Gastroesophageal sphincter (tissue), 3 donors: ENCODE results near the gene MED25.

ENCODE experiments used
- POLR2AphosphoS5 ChIP-seq: sonication (generic); formaldehyde crosslinking; IDR thresholded peaks from one replicate; pipeline ENCODE4 v1.6.1; 2017; ENCODE audit warnings: antibody characterized with exemption
- TF ChIP-seq, protein P1 (sequence below), 4 experiments: fragments of 200-600 bp in 2 of 4; fragments of 450-650 bp in 2 of 4; sonication (generic) in 1 of 4; IDR thresholded peaks; one replicate each; pipeline ENCODE4 v1.5.1; 2017 to 2019; ENCODE audit warnings: antibody characterized with exemption in 4 of 4, mild to moderate bottlenecking in 2 of 4, moderate library complexity in 2 of 4

DNA sequence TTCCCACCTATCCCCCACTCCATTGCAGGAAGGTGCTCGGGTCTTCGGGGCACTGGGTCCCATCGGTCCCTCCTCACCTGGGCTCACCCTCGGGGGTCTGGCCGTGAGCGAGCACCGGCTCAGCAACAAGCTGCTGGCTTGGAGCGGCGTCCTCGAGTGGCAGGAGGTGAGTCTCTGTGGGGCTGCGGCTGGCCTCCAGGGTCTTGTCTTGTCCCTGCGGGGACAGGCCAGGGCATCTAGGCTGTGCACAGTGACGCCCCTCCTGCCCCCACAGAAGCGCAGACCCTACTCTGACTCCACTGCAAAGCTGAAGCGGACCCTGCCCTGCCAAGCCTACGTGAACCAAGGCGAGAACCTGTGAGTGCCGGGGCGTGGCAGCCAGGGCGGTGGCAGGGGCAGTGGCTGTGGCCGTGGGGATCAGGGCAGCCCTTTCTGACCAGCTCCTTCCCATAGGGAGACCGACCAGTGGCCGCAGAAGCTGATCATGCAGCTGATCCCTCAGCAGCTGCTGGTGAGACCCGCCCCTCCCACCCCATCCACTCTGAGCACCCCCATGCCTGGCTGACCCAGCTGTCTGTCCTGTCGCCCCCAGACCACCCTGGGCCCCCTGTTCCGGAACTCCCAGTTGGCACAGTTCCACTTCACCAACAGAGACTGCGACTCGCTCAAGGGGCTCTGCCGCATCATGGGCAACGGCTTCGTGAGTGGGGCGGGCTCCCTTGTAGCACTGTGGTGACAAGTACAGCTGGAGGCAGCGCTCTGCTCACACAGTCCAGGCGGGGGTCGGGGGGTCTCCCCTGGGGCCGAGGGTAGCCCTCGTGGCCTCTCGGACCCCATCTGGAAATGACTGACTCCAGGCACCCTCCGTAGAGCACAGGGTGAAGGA, 36.5 kb downstream of the MED25 start:
- no peak for TF ChIP-seq POLR2AphosphoS5
- TF ChIP-seq, protein P1, sequence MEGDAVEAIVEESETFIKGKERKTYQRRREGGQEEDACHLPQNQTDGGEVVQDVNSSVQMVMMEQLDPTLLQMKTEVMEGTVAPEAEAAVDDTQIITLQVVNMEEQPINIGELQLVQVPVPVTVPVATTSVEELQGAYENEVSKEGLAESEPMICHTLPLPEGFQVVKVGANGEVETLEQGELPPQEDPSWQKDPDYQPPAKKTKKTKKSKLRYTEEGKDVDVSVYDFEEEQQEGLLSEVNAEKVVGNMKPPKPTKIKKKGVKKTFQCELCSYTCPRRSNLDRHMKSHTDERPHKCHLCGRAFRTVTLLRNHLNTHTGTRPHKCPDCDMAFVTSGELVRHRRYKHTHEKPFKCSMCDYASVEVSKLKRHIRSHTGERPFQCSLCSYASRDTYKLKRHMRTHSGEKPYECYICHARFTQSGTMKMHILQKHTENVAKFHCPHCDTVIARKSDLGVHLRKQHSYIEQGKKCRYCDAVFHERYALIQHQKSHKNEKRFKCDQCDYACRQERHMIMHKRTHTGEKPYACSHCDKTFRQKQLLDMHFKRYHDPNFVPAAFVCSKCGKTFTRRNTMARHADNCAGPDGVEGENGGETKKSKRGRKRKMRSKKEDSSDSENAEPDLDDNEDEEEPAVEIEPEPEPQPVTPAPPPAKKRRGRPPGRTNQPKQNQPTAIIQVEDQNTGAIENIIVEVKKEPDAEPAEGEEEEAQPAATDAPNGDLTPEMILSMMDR (IDR thresholded peaks at IDR 0.05) = no peak
